DMS 273 (cell line): ENCODE results near the gene CDHR4.
"Not testable (repeated sequence)": the region's sequence is repeated elsewhere in the genome, so short reads cannot be mapped to it uniquely, and the experiment has no call there.

Experiments
- DNase-seq: peaks from one replicate; lab custom pipeline; 2025; ENCODE audit not compliant: unreplicated experiment; lab: John Stamatoyannopoulos, UW

Gene CDHR4

GRCh38 chr3:49799761-49800160, at the start of gene CDHR4:
Gene CDHR4, minus strand, starts transcription at chr3:49799873. Its CDS starts 61 bp downstream, at chr3:49799812.
- no peak for DNase-seq

- no peak for DNase-seq
These were observed 46.0 kb upstream of the CDHR4 start for GRCh38 chr3:49845694-49846093.

GRCh38 chr3:49844464-49845183, 45.0 kb upstream of the CDHR4 start:
- DNase-seq, result no peak

- DNase-seq, result no peak
These were observed 43.3 kb upstream of the CDHR4 start for GRCh38 chr3:49842843-49843517.

- DNase-seq, result peak; percentile 20
These were observed 42.1 kb upstream of the CDHR4 start for GRCh38 chr3:49841806-49842205.

- DNase-seq, result peak; percentile 54
These were observed 41.5 kb upstream of the CDHR4 start for GRCh38 chr3:49841126-49841696.

- DNase-seq, result peak; percentile 7
These were observed 40.7 kb upstream of the CDHR4 start for GRCh38 chr3:49840388-49840787.

- DNase-seq, result peak; percentile 85
These were observed 39.6 kb upstream of the CDHR4 start for GRCh38 chr3:49839193-49839809.

- DNase-seq, result no peak
These were observed 31.7 kb upstream of the CDHR4 start for GRCh38 chr3:49831341-49831740.

- no peak for DNase-seq
These were observed 26.3 kb upstream of the CDHR4 start for GRCh38 chr3:49826016-49826415.

GRCh38 chr3:49823131-49823530, 23.5 kb upstream of the CDHR4 start:
- not testable (repeated sequence) for DNase-seq

GRCh38 chr3:49813497-49814174, 14.0 kb upstream of the CDHR4 start, which contains the start of gene UBA7:
Gene UBA7, minus strand, starts transcription at chr3:49813953. Its CDS starts 166 bp downstream, at chr3:49813787.
- peak; percentile 51 for DNase-seq

- DNase-seq, result no peak
These were observed 13.3 kb upstream of the CDHR4 start for GRCh38 chr3:49812916-49813496.

- DNase-seq, result no peak
These were observed 7.9 kb upstream of the CDHR4 start for GRCh38 chr3:49807431-49808114.

GRCh38 chr3:49806850-49807249, 7.2 kb upstream of the CDHR4 start:
- no peak for DNase-seq

GRCh38 chr3:49805897-49806701, 6.4 kb upstream of the CDHR4 start:
- peak; percentile 29 for DNase-seq

GRCh38 chr3:49805367-49805782, 5.7 kb upstream of the CDHR4 start:
- DNase-seq, result peak; percentile 84

GRCh38 chr3:49804141-49805041, 4.7 kb upstream of the CDHR4 start:
- peak; percentile 39 for DNase-seq
